Keratinocyte (primary cell): Measurements from ENCODE around the gene PIP4K2A. TPM values are rescaled to one million over a fixed set of nuclear protein-coding genes. Genes with fewer than 3 reads are reported as not detected.

ENCODE experiments used
- DNase-seq: peaks from one replicate; pipeline ENCODE4 v3.0.0-alpha.2; 2011; ENCODE audit warnings: low read depth, missing footprints, low spot score
- FAIRE-seq: peaks from 2 replicates; lab custom pipeline; 2011; peaks lifted over from hg19 to GRCh38; lab: Jason Lieb, UNC
- H2AFZ ChIP-seq: 2 replicates; pipeline ENCODE4 v1.6.0; 2012; ENCODE audit warnings: low read length, control low read depth, inconsistent platforms; ENCODE audit not compliant: control insufficient read depth
- H3K27ac ChIP-seq: 2 replicates; pipeline ENCODE4 v1.5.1; 2011; ENCODE audit warnings: low read length; ENCODE audit not compliant: control insufficient read depth, insufficient read depth
- H3K27me3 ChIP-seq: 3 replicates; pipeline ENCODE4 v1.6.0; 2011; ENCODE audit warnings: low read length; ENCODE audit not compliant: control insufficient read depth, insufficient read depth; ENCODE audit errors: extremely low read depth
- H3K36me3 ChIP-seq, 2 experiments: 2 replicates in 1 of 2; 3 replicates in 1 of 2; pipeline ENCODE4 v1.5.1; 2011; ENCODE audit warnings: low read length in 2 of 2, mild to moderate bottlenecking in 1 of 2; ENCODE audit not compliant: control insufficient read depth in 2 of 2, insufficient read depth in 2 of 2; ENCODE audit errors: extremely low read depth in 1 of 2
- H3K4me1 ChIP-seq: 3 replicates; pipeline ENCODE4 v1.5.1; 2011; ENCODE audit warnings: low read length; ENCODE audit not compliant: control insufficient read depth, insufficient read depth; ENCODE audit errors: extremely low read depth
- H3K4me2 ChIP-seq: 3 replicates; pipeline ENCODE4 v1.6.0; 2011; ENCODE audit warnings: low read depth, low read length; ENCODE audit not compliant: control insufficient read depth, insufficient read depth; ENCODE audit errors: extremely low read depth
- H3K4me3 ChIP-seq, 3 experiments: fragments of 200-600 bp in 1 of 3; sonication (generic) in 1 of 3; 2 replicates in 2 of 3; 3 replicates in 1 of 3; pipeline ENCODE4 v1.5.1; 2011 to 2016; ENCODE audit warnings: low read length in 3 of 3, mild to moderate bottlenecking in 3 of 3, control low read depth in 2 of 3, inconsistent platforms in 1 of 3, low read depth in 1 of 3, mixed read lengths in 1 of 3, mixed run types in 1 of 3, moderate library complexity in 1 of 3; ENCODE audit not compliant: control insufficient read depth in 2 of 3, insufficient read depth in 2 of 3; ENCODE audit errors: extremely low read depth in 1 of 3
- H3K79me2 ChIP-seq: 2 replicates; pipeline ENCODE4 v1.6.0; 2012; ENCODE audit warnings: low read length; ENCODE audit not compliant: control insufficient read depth, insufficient read depth
- H3K9ac ChIP-seq: 3 replicates; pipeline ENCODE4 v1.6.0; 2011; ENCODE audit warnings: low read length; ENCODE audit not compliant: control insufficient read depth, insufficient read depth; ENCODE audit errors: extremely low read depth
- H3K9me1 ChIP-seq: 3 replicates; pipeline ENCODE4 v1.6.0; 2011; ENCODE audit warnings: low read length; ENCODE audit not compliant: control insufficient read depth, insufficient read depth; ENCODE audit errors: extremely low read depth
- H3K9me3 ChIP-seq: 2 replicates; pipeline ENCODE4 v1.5.1; 2012; ENCODE audit warnings: low read depth, low read length; ENCODE audit not compliant: control insufficient read depth
- H4K20me1 ChIP-seq: 3 replicates; pipeline ENCODE4 v1.6.0; 2011; ENCODE audit warnings: low read length; ENCODE audit not compliant: control insufficient read depth, insufficient read depth; ENCODE audit errors: extremely low read depth
- EZH2 ChIP-seq: IDR thresholded peaks from one replicate; pipeline ENCODE4 v1.6.1; 2012; ENCODE audit warnings: inconsistent platforms, mild to moderate bottlenecking, low read length, moderate library complexity
- dilution Hi-C: fragments of 300-500 bp; cut with MboI; formaldehyde crosslinking; loops from one replicate; pipeline ENCODE4 v1.7.0; 2020; ENCODE audit warnings: low sequenced_read_pairs; ENCODE audit not compliant: extremely low pct_ligation_motif_present
- polyA plus RNA-seq, 5 experiments: library from polyadenylated mRNA; depleted of rRNA in 3 of 5; stranded (reverse) in 3 of 5; stranded (forward) in 1 of 5; unstranded in 1 of 5; fragments of >200 nt; gene quantifications; 1 replicate in 1 of 5; 2 replicates in 3 of 5; 3 replicates in 1 of 5; pipeline versions ENCODE4 v1.2.1 to v1.2.3, GENCODE V29; 2011 to 2012; ENCODE audit warnings: missing spikeins in 2 of 5, low read depth in 1 of 5, low replicate concordance in 1 of 5
- TF ChIP-seq, protein P1 (sequence below), 3 experiments: IDR thresholded peaks in 1 of 3; conservative IDR thresholded peaks in 1 of 3; optimal IDR thresholded peaks in 1 of 3; 2 replicates in 2 of 3; 3 replicates in 1 of 3; pipeline versions ENCODE3 to v1.5.1; 2011; ENCODE audit warnings: low read length in 3 of 3, mild to moderate bottlenecking in 3 of 3, moderate library complexity in 2 of 3, control low read depth in 1 of 3, inconsistent platforms in 1 of 3; ENCODE audit not compliant: insufficient read depth in 2 of 3; ENCODE audit errors: extremely low read depth in 1 of 3

PIP4K2A gene
- polyA plus RNA-seq, 1 donor (not counting 4 experiments of a cell fraction or from before 2014, with no cell fraction given), result 15.5 TPM

- Histone ChIP-seq H3K4me3 (no peak overlapping the region), H3K4me1 (no peaks in the 10 kb centered on the region), H4K20me1 (no peaks in the 10 kb centered on the region), H3K4me2 (no peak overlapping the region), H3K27me3 (no peaks in the 10 kb centered on the region), H3K79me2 (no peaks in the 10 kb centered on the region), H3K9me1 (no peaks in the 10 kb centered on the region), H3K27ac (no peak overlapping the region), H3K9me3 (no peaks in the 10 kb centered on the region), H3K36me3 (no peaks in the 10 kb centered on the region), H2AFZ (no peak overlapping the region), H3K9ac (no peak overlapping the region)
- FAIRE-seq, result no peak
- no peak for TF ChIP-seq EZH2
- TF ChIP-seq, protein P1, sequence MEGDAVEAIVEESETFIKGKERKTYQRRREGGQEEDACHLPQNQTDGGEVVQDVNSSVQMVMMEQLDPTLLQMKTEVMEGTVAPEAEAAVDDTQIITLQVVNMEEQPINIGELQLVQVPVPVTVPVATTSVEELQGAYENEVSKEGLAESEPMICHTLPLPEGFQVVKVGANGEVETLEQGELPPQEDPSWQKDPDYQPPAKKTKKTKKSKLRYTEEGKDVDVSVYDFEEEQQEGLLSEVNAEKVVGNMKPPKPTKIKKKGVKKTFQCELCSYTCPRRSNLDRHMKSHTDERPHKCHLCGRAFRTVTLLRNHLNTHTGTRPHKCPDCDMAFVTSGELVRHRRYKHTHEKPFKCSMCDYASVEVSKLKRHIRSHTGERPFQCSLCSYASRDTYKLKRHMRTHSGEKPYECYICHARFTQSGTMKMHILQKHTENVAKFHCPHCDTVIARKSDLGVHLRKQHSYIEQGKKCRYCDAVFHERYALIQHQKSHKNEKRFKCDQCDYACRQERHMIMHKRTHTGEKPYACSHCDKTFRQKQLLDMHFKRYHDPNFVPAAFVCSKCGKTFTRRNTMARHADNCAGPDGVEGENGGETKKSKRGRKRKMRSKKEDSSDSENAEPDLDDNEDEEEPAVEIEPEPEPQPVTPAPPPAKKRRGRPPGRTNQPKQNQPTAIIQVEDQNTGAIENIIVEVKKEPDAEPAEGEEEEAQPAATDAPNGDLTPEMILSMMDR (optimal IDR thresholded peaks at IDR 0.05 in 1 of 3, IDR thresholded peaks at IDR 0.05 in 1 of 3, conservative IDR thresholded peaks at IDR 0.05 in 1 of 3; ENCODE audit: extremely low read depth in 1 of 3, insufficient read depth in 2 of 3, low read length in 3 of 3), result no peak
- dilution Hi-C loops, result no loop called here
- no peak for DNase-seq
Measured at GRCh38 chr10:22723783-22724182, 9.4 kb upstream of the PIP4K2A start.

- Histone ChIP-seq H3K9me3 (no peaks in the 10 kb centered on the region), H3K9ac (no peak overlapping the region), H3K79me2 (no peaks in the 10 kb centered on the region), H3K4me2 (no peak overlapping the region), H4K20me1 (no peaks in the 10 kb centered on the region), H2AFZ (no peak overlapping the region), H3K4me3 (no peak overlapping the region), H3K27me3 (no peaks in the 10 kb centered on the region), H3K9me1 (no peaks in the 10 kb centered on the region), H3K27ac (no peak overlapping the region), H3K4me1 (no peaks in the 10 kb centered on the region), H3K36me3 (no peaks in the 10 kb centered on the region)
- dilution Hi-C loops, result no loop called here
- FAIRE-seq (no peak), DNase-seq (no peak)
- no peak for TF ChIP-seq EZH2
- TF ChIP-seq, protein P1 (optimal IDR thresholded peaks at IDR 0.05 in 1 of 3, IDR thresholded peaks at IDR 0.05 in 1 of 3, conservative IDR thresholded peaks at IDR 0.05 in 1 of 3; ENCODE audit: extremely low read depth in 1 of 3, insufficient read depth in 2 of 3, low read length in 3 of 3), result no peak
Measured at GRCh38 chr10:22723343-22723779, 9.0 kb upstream of the PIP4K2A start.
